GM12892 (cell line): ENCODE data around the gene KRTAP9-8.

ENCODE experiments used
- POLR2A ChIP-seq: IDR thresholded peaks from 2 replicates; pipeline ENCODE4 v1.6.1; 2011; ENCODE audit warnings: low read depth, low read length, control low read depth
- TAF1 ChIP-seq: IDR thresholded peaks from 2 replicates; pipeline ENCODE4 v1.6.1; 2011; ENCODE audit warnings: low read depth, mild to moderate bottlenecking, control low read depth, low read length, borderline replicate concordance

DNA sequence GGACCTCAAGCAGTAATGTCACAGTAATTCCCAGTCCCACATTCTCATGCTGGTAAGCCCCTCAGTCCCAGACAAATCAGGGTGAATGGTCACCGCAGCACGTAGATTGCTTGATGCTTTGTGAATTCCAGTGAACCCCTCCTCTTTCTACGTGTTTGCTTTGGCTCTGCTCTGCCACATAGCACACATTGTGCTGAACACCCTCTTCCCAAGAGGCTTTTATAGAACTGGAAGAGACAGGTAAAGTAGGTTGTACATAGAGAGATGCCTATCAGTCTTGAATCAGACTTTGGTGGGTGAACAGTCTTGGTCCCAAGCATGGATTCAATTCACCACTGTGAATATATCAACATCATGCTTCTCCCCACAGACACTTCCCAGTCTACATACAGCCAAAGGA, 26.8 kb downstream of the KRTAP9-8 start:
- TF ChIP-seq TAF1 (no peak), POLR2A (no peak)
